Measurements from ENCODE around the gene ATXN3.
"Not testable (repeated sequence)": the region's sequence is repeated elsewhere in the genome, so short reads cannot be mapped to it uniquely, and the experiment has no call there.

- TF ChIP-seq CTCF, POLR2A, POLR2AphosphoS5 (IDR thresholded peaks at IDR 0.05): not testable (repeated sequence)
Observed at GRCh38 chr14:92041766-92042165, 64.6 kb downstream of the ATXN3 start.
